Skeletal muscle satellite cell (primary cell): ENCODE data around the gene SH3PXD2A.

Source experiments
- H3K27me3 ChIP-seq: 2 replicates; pipeline ENCODE4 v1.7.0; 2013; ENCODE audit warnings: low read length; ENCODE audit not compliant: control insufficient read depth, insufficient read depth
- H3K36me3 ChIP-seq: 2 replicates; pipeline ENCODE4 v1.7.0; 2013; ENCODE audit warnings: mild to moderate bottlenecking, control low read depth, low read length; ENCODE audit not compliant: insufficient read depth
- H3K4me1 ChIP-seq: 2 replicates; pipeline ENCODE4 v1.7.0; 2013; ENCODE audit warnings: low read length; ENCODE audit not compliant: control insufficient read depth, insufficient read depth
- H3K4me2 ChIP-seq: 2 replicates; pipeline ENCODE4 v1.7.0; 2013; ENCODE audit warnings: mild to moderate bottlenecking, low read length
- H3K4me3 ChIP-seq: 2 replicates; pipeline ENCODE4 v1.7.0; 2013; ENCODE audit warnings: low read length
- H3K9ac ChIP-seq: 2 replicates; pipeline ENCODE4 v1.7.0; 2013; ENCODE audit warnings: mild to moderate bottlenecking, low read depth, low read length, moderate library complexity
- H3K9me3 ChIP-seq: replicated peaks from 2 replicates; pipeline ENCODE4 v1.7.0; 2013; ENCODE audit warnings: mild to moderate bottlenecking, control low read depth, low read length

Gene SH3PXD2A

DNA sequence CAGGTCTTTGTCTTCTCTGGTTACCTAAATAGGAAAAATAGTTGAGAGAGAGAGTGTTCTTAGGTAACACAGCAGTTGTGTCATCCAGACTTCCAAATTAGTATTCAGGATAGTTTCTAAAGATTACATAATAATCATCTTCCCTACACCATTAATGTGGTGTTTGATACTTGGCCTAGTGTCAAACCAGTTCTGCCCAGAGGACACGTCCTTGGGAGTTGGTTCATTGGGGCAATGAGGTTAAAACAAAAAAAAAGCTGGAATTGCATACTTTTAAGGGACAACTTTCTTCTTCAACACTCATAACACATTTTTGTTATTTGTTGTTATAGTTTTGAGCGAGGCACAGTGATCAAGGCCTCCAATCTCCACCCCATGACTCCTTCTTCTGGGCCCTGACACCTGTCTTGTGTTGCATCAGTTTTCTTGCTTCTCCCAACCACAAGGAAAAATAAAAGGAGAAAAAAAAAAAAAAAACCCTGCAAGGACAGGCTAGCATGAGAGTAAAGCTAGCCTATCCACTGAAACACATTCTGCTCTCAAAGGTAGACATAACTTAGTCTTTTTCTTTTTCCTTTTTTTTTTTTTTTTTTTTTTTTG lies 33.8 kb upstream of the SH3PXD2A start:
- Histone ChIP-seq H3K4me3 (no peak overlapping the region), H3K4me2 (no peak overlapping the region), H3K9me3 (no peaks in the 10 kb centered on the region), H3K36me3 (peaks cover 36% of the 10 kb centered on the region), H3K9ac (no peak overlapping the region), H3K27me3 (no peaks in the 10 kb centered on the region), H3K4me1 (peaks cover 39% of the 10 kb centered on the region)

DNA sequence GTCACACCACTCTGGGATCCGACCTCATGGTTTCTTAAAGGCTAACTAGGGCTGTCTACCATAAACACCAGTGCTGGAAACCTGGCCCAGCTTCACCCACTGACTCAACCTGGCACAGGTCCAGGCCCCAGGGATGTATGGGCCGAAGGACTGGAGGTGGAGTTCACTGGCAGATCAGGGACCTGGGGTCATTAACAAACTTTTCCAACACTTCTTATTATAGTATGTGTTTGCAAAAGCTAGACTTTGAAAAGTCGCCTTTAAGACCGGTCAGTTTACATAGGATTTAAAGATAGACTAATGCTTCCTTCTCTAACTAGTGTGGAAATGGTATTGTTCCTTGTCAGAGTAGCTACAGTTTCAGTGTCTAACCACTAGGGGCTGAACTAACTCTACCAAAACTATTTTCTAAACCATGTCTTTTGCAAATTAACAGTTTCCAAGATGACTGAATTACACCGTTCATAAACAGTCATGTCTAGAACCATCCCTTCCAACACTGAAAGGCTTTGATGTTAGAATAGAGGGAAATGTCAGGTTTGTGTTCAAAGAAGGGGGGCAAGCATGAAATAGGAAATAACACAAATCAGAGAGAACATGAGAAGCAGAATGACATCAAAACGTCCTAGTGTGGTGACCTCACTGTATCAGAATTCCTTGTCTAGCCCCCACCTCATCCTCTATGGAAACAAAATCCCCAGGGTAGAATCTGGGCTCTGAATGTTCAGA lies 32.9 kb upstream of the SH3PXD2A start:
- no peaks in the 10 kb centered on the region for H3K27me3 ChIP-seq
- peak overlapping the region; percentile 33 for H3K9ac ChIP-seq
- H3K9me3 ChIP-seq: no peaks in the 10 kb centered on the region
- H3K4me1 ChIP-seq: peaks cover 31% of the 10 kb centered on the region
- peak overlapping the region; percentile 45 for H3K4me2 ChIP-seq
- H3K4me3 ChIP-seq: no peak overlapping the region
- peaks cover 36% of the 10 kb centered on the region for H3K36me3 ChIP-seq

DNA sequence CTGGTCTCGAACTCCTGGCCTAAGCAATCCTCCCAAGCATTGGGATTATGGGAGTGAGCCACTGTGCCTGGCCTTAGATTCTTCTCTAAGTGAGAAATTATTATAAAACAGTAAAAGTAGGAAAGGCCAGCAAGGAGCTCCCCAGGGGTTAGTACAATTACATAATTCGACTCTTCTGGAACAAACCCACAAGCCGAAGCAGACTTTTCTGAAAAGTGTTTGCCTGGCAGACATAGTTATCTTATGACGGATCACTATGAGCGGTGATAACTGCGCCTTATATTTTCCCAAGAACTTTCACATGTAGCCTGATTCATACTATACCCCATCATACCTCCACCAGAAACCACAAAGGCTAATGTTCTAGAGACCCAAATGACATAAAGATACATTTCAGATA lies 30.2 kb upstream of the SH3PXD2A start:
- no peaks in the 10 kb centered on the region for H3K9me3 ChIP-seq
- H3K27me3 ChIP-seq: no peaks in the 10 kb centered on the region
- H3K4me2 ChIP-seq: no peak overlapping the region
- no peak overlapping the region for H3K4me3 ChIP-seq
- H3K36me3 ChIP-seq: peaks cover 34% of the 10 kb centered on the region
- H3K4me1 ChIP-seq: peaks cover 31% of the 10 kb centered on the region
- H3K9ac ChIP-seq: peak overlapping the region; percentile 6

DNA sequence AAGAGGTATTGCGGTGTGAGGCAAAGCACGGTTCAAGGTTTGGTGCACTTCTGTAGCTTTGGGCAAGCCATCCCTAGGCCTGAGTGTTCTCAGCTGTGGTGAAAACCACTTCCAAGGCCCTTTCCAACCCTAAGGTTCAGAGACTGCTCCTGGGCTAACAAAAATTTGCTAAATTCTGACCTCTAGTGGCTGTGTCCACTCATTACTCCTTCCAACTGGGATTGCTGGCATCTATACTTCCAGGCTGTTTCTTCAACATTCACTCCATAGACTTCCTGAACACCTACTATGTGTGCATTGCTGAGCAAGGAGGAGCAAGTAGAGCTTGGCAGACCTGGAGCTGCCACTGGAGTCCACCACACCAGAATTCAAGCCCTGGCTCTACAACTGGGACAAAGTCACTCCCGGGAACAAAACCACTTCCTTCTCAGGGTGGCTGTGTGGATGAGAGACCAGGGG lies 29.3 kb upstream of the SH3PXD2A start:
- H3K27me3 ChIP-seq: no peaks in the 10 kb centered on the region
- no peak overlapping the region for H3K4me3 ChIP-seq
- peaks cover 24% of the 10 kb centered on the region for H3K4me1 ChIP-seq
- peaks cover 38% of the 10 kb centered on the region for H3K36me3 ChIP-seq
- H3K4me2 ChIP-seq: no peak overlapping the region
- H3K9me3 ChIP-seq: no peaks in the 10 kb centered on the region
- no peak overlapping the region for H3K9ac ChIP-seq

DNA sequence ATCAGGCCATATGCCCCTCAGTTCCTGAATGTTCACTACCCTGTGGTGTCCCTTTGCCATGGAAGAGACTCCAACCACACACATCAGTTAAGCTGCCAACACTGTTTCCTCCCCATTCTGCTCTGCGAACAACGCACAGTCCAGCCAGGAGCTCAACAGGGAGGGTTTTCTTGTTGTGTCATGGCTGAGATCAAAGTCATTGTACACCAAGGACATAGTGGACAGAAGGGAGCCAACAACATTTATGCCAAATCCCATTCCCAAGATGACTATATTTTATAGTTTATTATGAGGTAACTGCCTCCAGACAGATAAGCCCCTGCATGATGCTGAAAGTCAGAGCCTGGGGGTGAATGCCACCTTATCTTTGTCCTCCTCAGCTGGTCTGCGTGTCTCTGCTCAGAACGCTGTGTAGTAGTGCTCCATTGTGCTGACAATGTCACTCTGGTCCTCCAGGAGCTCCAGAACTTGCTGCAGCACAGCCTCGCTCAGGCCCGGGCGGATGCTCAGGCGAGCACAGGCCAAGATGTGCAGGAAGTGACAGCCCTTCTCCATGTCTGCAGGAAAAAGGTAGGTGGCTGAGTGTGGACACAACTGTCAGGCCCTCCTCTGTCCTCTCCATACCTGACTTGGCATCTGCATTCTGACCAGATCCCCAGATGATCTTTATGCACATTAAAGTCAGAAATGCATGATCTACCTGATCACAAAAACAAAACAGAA lies 27.1 kb upstream of the SH3PXD2A start:
- Histone ChIP-seq H3K36me3 (peaks cover 50% of the 10 kb centered on the region), H3K27me3 (no peaks in the 10 kb centered on the region), H3K9ac (no peak overlapping the region), H3K4me2 (no peak overlapping the region), H3K4me3 (no peak overlapping the region), H3K4me1 (peaks cover 7% of the 10 kb centered on the region), H3K9me3 (no peaks in the 10 kb centered on the region)

DNA sequence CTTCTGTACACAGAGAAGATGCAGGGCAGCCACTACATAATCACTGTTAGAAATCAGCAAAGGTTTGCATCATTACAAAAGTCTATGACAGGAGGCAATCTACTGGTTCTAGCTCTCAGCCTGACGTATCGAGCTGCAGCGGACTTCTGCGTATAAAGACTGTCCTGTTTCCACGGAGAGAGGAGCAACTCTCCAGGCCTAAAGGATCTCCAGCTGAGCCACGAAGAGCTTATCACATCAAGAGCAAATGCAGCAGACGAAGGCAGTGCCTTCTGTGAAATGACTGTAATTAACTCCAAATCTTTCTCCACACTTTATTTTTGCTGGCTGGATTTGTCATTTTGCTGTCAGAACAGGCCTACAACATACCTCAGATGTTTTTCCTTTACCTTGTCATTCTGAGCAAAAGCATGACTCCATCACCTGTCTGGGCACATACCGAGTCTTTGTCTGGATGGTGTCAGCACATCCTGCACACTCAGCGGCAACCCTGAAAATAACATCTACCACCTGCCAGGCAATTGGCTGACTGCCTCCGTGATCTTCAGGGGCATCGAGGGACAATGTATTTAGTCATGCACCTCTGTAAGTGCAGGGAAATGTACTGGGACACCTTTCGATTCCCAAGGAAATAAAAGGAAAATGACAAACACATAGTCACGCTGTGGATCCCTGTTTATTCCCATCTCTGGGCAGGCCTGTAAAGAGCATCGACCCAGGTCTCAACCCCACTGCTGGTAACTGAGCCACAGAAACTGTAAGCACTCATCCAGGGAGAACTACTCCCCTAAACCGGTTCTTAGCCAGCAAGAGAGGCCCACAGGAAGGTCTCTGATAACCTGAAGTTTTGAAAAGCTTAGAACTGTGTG lies 26.3 kb upstream of the SH3PXD2A start:
- no peak overlapping the region for H3K4me2 ChIP-seq
- peaks cover 6% of the 10 kb centered on the region for H3K4me1 ChIP-seq
- no peaks in the 10 kb centered on the region for H3K27me3 ChIP-seq
- no peak overlapping the region for H3K9ac ChIP-seq
- no peak overlapping the region for H3K4me3 ChIP-seq
- no peaks in the 10 kb centered on the region for H3K9me3 ChIP-seq
- H3K36me3 ChIP-seq: peaks cover 44% of the 10 kb centered on the region

DNA sequence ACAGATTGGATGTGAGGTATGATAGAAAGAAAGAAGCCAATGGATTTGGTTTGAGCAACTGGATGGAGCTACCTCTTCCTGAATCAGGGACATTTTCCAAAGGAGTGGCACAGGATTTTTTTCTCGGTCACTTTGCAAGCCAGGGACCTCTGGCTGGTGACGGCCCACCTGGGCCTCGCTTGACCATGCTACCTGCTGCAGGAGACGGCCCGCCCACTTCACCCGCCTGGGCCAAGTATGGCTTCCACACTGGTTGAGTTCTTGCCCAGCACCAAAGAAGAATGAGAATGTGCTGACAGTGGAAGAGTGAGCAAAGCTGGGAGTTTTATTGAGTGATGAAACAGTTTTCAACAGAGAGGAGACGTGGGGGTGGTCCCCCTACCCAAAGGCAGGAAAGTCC lies 24.5 kb upstream of the SH3PXD2A start:
- no peaks in the 10 kb centered on the region for H3K4me1 ChIP-seq
- no peak overlapping the region for H3K9ac ChIP-seq
- peaks cover 40% of the 10 kb centered on the region for H3K36me3 ChIP-seq

DNA sequence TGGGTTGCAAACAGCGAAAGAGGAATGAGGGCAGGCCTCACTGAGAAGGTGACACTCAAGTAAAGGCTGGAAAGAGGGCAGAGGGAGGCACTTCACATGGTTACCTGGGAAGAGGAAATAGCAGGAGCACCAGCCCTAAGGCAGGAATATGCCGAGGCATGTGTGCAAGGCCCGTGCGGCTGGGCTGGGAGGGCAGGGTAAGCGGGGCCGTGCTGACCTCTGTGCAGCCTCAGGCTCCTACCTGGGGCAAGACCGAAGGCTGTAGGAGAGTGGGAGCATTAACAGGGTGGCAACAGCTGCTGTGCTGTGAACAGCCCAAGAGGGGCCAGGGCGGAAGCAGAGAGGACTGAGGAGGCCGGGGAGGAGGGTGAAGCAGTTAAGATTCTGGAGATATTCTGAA lies 24.0 kb upstream of the SH3PXD2A start:
- no peak overlapping the region for H3K4me3 ChIP-seq
- peaks cover 40% of the 10 kb centered on the region for H3K36me3 ChIP-seq
- no peaks in the 10 kb centered on the region for H3K9me3 ChIP-seq
- H3K4me1 ChIP-seq: no peaks in the 10 kb centered on the region
- no peak overlapping the region for H3K4me2 ChIP-seq
- no peaks in the 10 kb centered on the region for H3K27me3 ChIP-seq
- H3K9ac ChIP-seq: no peak overlapping the region

More for the DNA sequence above, 24.5 kb upstream of the SH3PXD2A start:
- Histone ChIP-seq H3K9me3 (no peaks in the 10 kb centered on the region), H3K4me2 (no peak overlapping the region), H3K4me3 (no peak overlapping the region), H3K27me3 (no peaks in the 10 kb centered on the region)

DNA sequence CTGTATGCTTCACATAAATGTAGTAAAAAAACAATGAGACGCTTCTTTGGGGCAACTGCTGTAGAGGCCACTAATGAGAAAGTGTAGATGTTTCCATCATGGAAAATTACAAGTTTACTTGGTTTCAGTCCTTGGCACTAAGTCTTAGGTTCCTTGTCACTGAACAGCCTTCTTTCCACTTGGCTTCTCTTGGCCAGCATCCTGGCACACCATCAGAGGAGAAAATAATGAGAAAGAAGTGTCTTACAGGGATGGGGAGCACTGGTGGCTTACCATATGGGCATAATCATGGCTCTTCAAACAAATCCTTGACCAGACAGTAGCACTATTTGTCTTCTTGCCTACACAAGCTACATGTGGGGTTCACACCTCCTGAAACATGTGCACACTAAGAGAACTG lies 22.5 kb upstream of the SH3PXD2A start:
- no peak overlapping the region for H3K4me2 ChIP-seq
- no peaks in the 10 kb centered on the region for H3K9me3 ChIP-seq
- no peak overlapping the region for H3K9ac ChIP-seq
- no peaks in the 10 kb centered on the region for H3K27me3 ChIP-seq
- peaks cover 37% of the 10 kb centered on the region for H3K36me3 ChIP-seq
- no peak overlapping the region for H3K4me3 ChIP-seq
- H3K4me1 ChIP-seq: no peaks in the 10 kb centered on the region

DNA sequence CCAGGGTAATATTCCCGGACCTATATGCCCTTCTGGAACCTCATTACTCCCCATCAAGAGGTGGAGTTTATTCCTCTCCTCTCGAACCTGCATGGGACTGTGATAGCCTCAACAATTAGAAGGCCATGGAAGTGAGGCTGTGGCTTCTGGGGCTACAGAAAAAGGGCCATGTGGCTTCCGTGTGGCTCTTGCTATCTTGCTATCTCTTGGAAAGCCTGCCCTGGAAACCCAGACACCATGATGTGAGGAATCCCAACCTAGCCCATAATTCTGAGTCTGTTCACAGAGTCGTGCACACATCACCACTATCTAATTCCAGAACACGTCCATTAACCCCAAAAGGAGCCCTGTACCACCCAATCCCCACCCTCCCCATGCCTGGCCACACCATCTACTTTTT lies 20.8 kb upstream of the SH3PXD2A start:
- Histone ChIP-seq H3K36me3 (peaks cover 21% of the 10 kb centered on the region), H3K27me3 (no peaks in the 10 kb centered on the region), H3K4me2 (no peak overlapping the region), H3K4me3 (no peak overlapping the region), H3K4me1 (peaks cover 8% of the 10 kb centered on the region), H3K9ac (no peak overlapping the region), H3K9me3 (no peaks in the 10 kb centered on the region)

DNA sequence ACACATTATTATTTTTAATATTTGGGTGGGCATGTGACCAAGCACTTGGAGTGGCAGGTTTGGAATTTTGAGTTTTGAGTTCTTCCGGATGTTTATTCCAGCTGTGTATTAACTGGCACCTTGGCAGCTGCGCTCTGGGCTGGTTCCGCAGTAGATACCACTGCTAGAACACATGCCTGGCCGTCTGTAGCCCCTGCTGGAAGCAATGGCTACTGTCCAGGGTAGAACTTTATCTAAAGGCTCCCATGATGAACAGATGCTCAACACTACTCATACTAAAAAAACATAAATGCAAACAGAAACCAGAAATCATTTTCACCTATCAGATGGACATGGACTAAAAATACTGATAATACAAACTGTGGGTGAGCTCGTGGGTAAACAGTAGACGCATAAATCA lies 19.4 kb upstream of the SH3PXD2A start:
- Histone ChIP-seq H3K27me3 (no peaks in the 10 kb centered on the region), H3K4me3 (no peak overlapping the region), H3K9me3 (no peaks in the 10 kb centered on the region), H3K4me1 (peaks cover 19% of the 10 kb centered on the region), H3K36me3 (peaks cover 17% of the 10 kb centered on the region), H3K4me2 (no peak overlapping the region), H3K9ac (no peak overlapping the region)
